GM21515 (cell line): ENCODE results near the gene KCNK4.
"Not testable (repeated sequence)": the region's sequence is repeated elsewhere in the genome, so short reads cannot be mapped to it uniquely, and the experiment has no call there.

Experiments used
- ATAC-seq: cut with Tn5 transposase; IDR thresholded peaks from one replicate; pipeline ENCODE4 v1.9.1; 2021; ENCODE audit not compliant: unreplicated experiment

KCNK4 gene

DNA sequence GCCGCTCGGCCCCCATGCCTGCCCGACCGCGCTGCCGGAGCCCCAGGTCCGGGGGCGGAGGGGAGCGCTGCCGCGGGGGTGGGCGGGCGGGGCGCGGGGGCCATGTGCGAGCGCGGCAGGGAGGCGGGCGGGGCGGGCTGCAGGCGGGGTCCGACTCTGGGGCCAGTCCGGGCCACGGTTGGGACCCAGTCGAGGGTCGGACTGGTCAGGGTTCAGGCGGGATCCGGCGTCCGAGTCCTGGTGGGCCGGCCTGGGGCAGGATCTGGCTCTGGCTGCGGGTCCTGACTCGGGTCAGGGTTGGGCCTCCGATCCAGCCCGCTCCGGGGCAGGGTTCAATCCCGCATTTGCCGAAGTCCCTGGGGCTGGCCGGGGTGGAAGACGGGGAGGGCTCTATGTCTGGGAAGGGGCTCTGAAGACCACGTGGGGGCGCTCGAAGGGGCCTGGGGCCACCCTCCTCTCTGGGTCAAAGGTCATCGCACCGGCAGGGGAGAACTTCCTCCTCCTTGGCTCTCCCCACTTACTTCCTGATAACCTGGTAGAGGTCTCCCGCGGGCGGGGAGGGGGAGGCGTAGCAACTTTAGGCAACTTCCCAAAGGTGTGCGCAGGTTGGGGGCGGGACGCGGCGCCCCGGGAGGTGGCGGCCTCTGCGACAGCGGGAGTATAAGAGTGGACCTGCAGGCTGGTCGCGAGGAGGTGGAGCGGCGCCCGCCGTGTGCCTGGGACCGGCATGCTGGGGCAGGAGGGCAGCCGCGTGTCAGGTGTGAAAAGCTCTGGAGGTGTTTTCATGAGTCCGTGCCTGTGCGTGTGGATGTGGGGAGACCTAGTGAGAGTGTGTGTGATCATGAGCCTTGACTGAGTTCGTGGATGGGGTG, 14.8 kb downstream of the KCNK4 start:
- ATAC-seq = peak; percentile 24

DNA sequence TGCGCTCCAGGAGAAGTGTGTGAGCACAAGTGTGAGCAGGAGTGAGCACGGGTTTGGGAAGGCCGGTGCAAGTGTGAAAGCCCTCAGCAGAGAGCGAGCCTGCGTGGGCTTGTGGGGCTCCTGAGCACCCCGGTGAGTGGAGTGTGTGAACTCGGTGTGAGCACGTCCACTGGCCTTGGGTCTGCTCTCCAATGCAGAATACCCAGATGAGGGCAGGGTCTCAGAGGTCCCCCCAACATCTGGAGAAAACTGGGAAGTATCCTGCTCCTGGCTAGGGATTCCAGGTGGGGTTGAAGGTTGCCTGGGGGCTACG, 15.4 kb downstream of the KCNK4 start:
- ATAC-seq = no peak

DNA sequence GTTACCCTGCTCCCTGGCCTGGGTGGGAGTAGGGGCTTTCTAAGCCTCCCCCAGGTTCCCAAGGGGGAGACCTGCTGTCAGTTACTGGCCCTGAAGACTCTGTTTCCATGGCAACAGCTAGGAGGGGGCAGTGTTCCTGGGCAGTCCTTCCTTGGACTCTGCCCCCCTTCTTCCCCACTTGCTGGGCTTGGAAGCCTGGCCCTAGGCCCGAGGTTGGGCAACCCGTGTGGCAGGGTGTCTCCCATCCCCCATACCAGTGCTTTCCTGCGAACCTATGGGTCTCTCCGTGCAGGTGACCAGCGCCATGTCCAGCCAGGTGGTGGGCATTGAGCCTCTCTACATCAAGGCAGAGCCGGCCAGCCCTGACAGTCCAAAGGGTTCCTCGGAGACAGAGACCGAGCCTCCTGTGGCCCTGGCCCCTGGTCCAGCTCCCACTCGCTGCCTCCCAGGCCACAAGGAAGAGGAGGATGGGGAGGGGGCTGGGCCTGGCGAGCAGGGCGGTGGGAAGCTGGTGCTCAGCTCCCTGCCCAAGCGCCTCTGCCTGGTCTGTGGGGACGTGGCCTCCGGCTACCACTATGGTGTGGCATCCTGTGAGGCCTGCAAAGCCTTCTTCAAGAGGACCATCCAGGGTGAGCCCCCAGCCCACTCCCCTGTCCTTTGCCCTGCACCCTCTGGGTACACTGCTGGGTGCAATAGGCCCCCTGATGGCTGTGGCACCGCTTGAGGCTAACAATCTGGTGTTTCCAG, 15.9 kb downstream of the KCNK4 start:
- no peak for ATAC-seq

DNA sequence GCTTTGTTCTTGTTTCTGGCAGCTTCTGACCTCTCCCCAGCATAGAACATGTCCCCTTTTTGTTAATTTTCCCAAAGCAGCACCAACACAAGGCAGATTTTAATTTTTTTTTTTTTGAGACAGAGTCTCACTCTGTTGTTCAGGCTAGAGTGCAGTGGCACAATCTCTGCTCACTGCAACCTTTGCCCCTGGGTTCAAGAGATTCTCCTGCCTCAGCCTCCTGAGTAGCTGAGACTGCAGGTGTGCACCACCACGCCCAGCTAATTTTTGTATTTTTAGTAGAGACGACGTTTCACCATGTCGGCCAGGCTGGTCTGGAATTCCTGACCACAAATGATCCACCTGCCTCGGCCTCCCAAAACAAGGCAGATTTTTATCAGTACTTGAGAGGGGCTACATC, 16.7 kb downstream of the KCNK4 start:
- not testable (repeated sequence) for ATAC-seq

DNA sequence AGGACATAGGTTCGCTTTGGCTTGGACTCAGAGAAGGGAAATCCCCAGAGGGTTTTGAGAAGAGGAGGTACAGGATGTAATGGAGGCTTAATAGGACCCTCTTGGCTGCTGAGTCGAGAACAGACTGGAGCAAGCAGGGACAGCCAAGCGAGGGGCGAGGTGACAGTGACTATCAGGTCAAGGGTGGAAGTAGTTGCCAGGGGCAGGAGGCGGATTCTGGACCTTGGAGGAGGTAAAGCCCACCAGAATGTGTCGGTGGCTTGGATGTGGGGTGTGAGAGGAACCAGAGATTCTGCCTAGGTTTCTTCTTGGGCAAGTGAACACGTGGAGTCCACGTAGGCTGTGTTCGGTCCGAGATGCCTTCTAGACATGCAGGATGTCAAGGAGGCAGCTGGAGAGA, 21.8 kb downstream of the KCNK4 start:
- no peak for ATAC-seq

DNA sequence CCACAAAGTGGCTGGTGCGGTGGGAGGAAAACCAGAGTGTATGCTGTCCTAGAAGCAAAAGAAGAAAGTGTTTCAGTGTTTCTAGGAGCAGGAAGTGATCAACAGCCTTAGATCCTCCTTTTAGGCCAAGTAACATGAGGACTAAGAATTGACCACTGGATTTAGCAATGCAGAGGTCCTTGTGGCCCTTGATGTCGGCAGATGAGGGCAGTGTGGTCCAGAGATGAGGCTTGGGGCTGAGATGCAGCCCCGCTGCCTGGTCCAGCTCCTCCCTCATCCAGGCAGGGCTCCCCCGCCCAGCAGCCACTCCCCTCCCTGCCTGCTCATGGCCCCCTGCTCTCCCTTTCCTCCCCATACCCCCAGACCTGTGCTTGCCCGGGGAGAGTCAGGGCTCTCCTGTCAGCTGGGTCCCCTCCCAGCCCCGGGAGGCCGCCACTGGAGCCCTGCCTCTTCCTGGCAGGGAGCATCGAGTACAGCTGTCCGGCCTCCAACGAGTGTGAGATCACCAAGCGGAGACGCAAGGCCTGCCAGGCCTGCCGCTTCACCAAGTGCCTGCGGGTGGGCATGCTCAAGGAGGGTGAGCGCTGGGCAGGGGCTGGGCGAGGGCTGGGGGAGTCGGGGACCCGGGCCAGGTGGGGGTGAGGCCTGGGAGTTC, 22.5 kb downstream of the KCNK4 start:
- no peak for ATAC-seq

DNA sequence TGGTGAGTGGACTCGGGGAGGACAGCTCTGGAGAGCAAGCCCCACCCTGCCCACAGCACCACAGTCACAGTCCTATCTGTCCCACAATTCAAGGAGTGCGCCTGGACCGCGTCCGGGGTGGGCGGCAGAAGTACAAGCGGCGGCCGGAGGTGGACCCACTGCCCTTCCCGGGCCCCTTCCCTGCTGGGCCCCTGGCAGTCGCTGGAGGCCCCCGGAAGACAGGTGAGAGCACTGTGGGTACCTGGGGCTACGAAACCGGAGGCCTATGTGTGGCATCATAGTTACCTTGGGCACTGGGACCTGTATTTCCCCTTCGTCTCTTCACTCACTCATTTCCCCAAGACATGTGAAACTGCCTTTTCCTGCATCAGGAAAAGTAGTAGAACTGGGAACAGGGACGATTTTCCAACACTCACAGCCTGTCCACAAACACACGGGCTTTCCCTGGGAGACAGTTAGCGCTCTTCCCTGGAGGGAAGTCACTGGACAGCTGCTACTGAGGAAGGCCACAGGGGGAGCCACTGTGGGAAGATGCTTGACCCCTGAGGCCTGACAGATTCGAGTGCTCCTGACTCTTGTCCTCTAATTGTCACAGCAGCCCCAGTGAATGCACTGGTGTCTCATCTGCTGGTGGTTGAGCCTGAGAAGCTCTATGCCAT, 23.2 kb downstream of the KCNK4 start:
- no peak for ATAC-seq

DNA sequence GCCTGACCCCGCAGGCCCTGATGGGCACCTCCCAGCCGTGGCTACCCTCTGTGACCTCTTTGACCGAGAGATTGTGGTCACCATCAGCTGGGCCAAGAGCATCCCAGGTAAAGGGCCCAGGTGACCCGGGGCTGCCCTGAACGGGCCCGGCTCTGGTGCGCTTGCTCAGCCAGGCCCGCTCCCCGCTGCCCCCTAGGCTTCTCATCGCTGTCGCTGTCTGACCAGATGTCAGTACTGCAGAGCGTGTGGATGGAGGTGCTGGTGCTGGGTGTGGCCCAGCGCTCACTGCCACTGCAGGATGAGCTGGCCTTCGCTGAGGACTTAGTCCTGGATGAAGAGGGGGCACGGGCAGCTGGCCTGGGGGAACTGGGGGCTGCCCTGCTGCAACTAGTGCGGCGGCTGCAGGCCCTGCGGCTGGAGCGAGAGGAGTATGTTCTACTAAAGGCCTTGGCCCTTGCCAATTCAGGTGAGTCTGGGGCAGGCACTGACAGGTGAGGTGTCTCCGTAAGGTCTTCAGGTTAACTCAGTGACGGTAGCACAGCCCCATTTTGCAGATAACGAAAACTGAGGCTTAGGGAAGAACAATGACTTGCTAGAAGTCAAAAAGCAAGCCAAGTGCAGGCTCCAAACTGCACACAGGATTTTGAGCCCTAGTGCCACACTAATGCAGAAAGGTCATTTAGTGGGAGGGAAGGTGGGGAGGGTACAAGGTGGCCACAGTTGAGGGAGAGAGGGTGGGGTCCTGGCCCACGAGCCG, 23.9 kb downstream of the KCNK4 start:
- ATAC-seq = no peak

DNA sequence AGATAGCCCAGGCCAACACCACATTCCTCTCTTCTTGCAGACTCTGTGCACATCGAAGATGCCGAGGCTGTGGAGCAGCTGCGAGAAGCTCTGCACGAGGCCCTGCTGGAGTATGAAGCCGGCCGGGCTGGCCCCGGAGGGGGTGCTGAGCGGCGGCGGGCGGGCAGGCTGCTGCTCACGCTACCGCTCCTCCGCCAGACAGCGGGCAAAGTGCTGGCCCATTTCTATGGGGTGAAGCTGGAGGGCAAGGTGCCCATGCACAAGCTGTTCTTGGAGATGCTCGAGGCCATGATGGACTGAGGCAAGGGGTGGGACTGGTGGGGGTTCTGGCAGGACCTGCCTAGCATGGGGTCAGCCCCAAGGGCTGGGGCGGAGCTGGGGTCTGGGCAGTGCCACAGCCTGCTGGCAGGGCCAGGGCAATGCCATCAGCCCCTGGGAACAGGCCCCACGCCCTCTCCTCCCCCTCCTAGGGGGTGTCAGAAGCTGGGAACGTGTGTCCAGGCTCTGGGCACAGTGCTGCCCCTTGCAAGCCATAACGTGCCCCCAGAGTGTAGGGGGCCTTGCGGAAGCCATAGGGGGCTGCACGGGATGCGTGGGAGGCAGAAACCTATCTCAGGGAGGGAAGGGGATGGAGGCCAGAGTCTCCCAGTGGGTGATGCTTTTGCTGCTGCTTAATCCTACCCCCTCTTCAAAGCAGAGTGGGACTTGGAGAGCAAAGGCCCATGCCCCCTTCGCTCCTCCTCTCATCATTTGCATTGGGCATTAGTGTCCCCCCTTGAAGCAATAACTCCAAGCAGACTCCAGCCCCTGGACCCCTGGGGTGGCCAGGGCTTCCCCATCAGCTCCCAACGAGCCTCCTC, 24.8 kb downstream of the KCNK4 start:
- not testable (repeated sequence) for ATAC-seq

DNA sequence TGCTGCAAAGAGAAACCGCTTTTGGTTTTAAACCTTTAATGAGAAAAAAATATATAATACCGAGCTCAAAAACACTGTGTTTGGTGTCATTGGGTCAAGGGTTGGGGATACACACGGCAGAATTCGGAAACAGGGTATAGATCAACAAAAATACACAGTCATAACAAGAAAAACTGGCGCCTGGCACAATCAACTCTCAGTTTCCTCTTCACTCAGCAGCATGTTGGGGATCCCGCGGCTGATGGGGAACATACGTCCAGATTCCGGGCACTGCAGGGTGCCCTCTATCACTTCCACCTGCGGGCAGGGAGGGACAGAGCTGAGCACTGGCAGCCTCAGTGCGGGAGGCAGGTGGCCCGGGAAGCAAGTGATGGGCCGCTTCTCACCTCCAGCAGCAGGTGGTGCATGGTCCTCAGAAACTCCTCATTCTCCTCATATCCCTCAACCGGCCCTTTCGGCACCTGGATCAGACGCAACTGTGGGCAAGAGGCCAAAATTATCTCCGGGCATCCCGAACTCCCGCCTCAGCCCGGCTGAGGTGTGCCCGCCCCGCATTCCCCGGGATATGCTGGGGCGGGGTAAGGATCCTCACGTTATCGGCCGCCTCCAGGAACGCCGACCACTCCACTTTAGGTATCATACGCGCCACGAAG, 25.7 kb downstream of the KCNK4 start:
- ATAC-seq = peak; percentile 1

DNA sequence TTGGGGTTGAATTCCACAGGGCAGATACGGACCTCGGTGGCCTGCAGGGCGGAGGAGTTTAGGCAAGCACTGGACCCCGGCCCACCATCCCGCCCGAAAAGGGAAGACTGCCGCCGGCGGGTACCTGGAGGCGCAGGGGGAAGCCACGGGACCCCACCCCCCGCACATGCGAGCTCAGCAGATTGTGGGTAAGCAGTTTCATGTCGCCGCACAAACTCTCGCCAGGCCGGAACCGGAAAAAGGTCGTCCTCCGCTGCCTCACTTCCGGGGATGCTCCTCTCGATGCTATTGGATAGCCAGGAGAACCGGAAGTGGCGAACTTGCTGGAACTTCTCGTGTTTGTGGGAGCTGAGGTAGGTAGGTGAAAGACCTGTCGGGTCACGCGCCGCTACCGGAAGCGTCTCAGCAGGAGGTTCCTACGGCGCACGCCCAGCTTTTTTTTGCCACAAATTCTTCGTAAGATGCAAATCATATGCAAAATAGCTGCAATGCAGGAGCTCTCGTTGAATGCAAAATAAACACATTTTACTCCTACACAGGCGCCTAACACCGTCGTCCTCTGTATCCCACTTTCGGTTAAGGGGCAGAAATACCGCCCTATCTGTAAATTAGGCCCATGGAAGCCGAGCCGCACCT, 26.3 kb downstream of the KCNK4 start, which contains the start of gene TRMT112:
TSS of gene TRMT112 (minus strand) at position 235 of the 636 bp plus-strand sequence. CDS start at position 202, 33 bp downstream.
- peak; percentile 54 for ATAC-seq

DNA sequence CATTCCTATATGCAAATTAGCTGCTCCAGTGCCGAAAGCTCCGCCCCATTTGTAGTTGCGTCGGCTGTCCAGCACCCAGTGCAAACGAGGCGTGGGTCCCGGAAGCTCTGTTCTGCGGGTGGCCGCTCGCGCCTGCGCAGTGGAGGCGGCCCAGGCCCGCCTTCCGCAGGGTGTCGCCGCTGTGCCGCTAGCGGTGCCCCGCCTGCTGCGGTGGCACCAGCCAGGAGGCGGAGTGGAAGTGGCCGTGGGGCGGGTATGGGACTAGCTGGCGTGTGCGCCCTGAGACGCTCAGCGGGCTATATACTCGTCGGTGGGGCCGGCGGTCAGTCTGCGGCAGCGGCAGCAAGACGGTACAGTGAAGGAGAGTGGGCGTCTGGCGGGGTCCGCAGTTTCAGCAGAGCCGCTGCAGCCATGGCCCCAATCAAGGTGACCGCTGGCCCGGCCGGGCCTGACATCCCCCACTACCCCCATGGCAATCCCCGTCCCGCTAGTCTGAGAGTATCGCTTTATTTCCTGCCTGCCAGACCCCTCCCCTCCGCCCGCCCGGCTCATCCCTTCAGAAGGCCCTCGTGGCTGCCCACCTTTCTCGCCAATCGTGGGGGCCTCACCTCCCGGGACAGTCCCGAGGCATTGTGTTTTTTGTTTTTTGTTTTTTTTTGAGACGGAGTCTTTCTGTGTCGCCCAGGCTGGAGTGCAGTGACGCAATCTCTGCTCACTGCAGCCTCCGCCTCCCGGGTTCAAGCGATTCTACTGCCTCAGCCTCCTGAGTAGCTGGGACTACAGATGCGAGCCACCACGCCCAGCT, 27.1 kb downstream of the KCNK4 start, which contains the start of gene PRDX5:
TSS of gene PRDX5 (plus strand) at position 161 of the 805 bp plus-strand sequence. CDS start at position 256, 95 bp downstream.
- peak; percentile 61 for ATAC-seq

DNA sequence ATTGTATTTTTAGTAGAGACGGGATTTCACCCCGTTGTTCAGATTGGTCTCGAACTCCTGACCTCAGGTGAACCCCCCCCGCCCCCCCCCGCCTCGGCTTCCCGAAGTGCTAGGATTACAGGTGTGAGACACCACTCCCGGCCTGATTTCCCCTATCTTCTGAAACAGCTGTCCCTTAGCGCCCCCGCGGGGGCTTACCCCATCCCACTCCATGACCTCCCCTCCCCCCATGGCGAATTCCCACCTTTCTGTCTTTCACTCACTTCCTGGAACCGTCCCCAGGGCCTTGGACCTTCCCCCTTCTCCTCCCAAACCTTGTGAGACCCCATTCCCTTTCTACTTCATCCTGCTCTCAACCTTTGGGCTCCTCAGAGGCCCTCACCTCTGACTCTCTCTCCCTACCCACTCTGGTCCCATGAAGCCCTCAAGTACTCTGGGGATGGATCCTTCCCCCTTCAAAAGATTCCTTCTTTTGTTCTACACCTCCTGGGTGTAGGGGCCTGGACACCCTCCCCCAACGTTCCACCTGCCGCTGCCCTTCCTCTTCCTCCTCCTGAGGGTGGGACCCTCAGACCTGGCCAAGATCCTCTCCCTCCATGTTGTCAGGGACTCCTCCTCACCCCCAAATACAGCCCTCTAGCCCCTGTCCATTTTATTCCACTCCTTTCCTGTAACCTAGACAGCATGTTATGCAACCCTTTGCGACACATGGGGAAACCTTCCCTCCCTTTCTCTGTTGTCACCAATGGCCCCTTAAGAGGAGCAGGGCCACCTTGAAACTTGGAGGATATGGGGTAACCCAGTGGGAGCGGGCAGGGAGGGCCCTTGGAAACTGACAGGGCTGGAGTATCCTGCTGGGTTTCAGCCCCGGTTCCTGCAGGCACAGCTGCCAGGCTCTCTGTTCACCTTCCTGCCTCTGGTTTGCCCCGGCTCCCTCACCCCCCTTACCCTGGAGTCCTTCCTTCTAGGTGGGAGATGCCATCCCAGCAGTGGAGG, 28.0 kb downstream of the KCNK4 start:
- ATAC-seq = no peak

DNA sequence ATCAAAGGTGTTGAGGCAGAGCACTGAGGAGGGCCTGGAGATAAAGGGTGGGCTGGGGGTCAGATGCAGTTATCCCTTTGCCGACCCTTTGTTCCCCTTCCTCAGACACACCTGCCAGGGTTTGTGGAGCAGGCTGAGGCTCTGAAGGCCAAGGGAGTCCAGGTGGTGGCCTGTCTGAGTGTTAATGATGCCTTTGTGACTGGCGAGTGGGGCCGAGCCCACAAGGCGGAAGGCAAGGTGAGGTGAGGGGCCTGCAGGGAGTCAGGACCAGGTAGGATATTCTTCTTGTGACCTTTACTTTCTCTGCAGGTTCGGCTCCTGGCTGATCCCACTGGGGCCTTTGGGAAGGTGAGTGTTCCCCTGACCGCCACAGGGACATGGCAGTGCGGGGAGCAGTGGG, 29.5 kb downstream of the KCNK4 start:
- no peak for ATAC-seq

DNA sequence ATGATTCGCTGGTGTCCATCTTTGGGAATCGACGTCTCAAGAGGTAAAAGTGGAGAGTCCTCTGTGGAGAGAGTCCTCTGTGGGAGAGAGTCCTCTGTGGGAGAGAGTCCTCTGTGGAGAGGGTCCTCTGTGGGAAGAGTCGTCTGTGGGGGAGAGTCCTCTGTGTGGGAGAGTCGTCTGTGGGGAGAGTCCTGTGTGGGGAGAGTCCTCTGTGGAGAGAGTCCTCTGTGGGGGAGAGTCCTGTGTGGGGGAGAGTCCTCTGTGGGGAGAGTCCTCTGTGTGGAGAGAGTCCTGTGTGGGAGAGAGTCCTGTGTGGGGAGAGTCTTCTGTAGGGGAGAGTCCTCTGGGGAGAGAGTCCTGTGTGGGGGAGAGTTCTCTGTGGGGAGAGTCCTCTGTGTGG, 29.9 kb downstream of the KCNK4 start:
- ATAC-seq = no peak

DNA sequence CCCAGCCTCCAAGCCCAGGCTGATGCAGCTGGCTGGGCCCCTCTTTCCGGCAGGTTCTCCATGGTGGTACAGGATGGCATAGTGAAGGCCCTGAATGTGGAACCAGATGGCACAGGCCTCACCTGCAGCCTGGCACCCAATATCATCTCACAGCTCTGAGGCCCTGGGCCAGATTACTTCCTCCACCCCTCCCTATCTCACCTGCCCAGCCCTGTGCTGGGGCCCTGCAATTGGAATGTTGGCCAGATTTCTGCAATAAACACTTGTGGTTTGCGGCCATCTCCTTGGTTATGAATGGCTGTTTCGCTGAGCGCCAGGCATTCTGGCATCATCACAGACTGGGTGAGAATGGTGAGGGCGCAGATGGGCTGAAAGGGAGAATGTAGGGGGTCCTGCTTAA, 30.4 kb downstream of the KCNK4 start:
- no peak for ATAC-seq

DNA sequence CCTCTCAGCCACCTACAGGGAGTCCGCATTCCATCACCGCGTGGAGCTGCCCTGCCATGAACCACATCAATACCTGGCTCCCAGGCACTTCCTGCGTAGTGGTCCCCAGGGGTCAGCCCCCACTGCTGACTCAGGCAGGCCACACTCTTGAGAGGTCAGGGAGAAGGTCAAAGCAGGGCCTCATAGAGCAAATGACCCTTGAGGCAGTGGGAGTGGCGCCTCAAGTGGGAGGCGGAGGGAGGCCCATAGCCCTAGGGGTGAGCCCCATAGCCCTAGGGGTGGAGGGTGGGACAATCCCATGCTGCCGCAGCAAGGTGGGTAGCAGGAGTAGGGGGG, 31.8 kb downstream of the KCNK4 start:
- ATAC-seq = no peak
